HUES6 (cell line): Measurements from ENCODE around the gene GLB1L.
"Not testable (repeated sequence)": the region's sequence is repeated elsewhere in the genome, so short reads cannot be mapped to it uniquely, and the experiment has no call there.

Experiments
- H3K27ac ChIP-seq: 2 replicates; pipeline ENCODE4 v1.7.0; 2013; ENCODE audit warnings: low read depth, mild to moderate bottlenecking, low read length, inconsistent platforms
- H3K27me3 ChIP-seq: 2 replicates; pipeline ENCODE4 v1.6.1; 2013; ENCODE audit warnings: low read length; ENCODE audit not compliant: control insufficient read depth, insufficient read depth
- H3K36me3 ChIP-seq: 2 replicates; pipeline ENCODE4 v1.6.1; 2013; ENCODE audit warnings: low read length; ENCODE audit not compliant: control insufficient read depth, insufficient read depth
- H3K4me1 ChIP-seq: 2 replicates; pipeline ENCODE4 v1.6.1; 2013; ENCODE audit warnings: low read length; ENCODE audit not compliant: control insufficient read depth, insufficient read depth
- H3K4me3 ChIP-seq: 2 replicates; pipeline ENCODE4 v1.5.1; 2013; ENCODE audit warnings: low read depth, low read length
- H3K9ac ChIP-seq: one replicate; pipeline ENCODE4 v1.6.1; 2013; ENCODE audit warnings: mild to moderate bottlenecking, low read length
- H3K9me3 ChIP-seq: 2 replicates; pipeline ENCODE4 v1.6.1; 2013; ENCODE audit warnings: low read depth, low read length; ENCODE audit not compliant: control insufficient read depth, insufficient read depth

Gene GLB1L

GRCh38 chr2:219269362-219270054 lies 24.3 kb upstream of the GLB1L start:
- H3K4me3 ChIP-seq = no peak overlapping the region
- no peaks in the 10 kb centered on the region for H3K9me3 ChIP-seq
- H3K36me3 ChIP-seq = no peaks in the 10 kb centered on the region
- H3K27me3 ChIP-seq = peaks cover 22% of the 10 kb centered on the region
- no peak overlapping the region for H3K9ac ChIP-seq
- no peak overlapping the region for H3K27ac ChIP-seq
- H3K4me1 ChIP-seq = peaks cover 7% of the 10 kb centered on the region

DNA sequence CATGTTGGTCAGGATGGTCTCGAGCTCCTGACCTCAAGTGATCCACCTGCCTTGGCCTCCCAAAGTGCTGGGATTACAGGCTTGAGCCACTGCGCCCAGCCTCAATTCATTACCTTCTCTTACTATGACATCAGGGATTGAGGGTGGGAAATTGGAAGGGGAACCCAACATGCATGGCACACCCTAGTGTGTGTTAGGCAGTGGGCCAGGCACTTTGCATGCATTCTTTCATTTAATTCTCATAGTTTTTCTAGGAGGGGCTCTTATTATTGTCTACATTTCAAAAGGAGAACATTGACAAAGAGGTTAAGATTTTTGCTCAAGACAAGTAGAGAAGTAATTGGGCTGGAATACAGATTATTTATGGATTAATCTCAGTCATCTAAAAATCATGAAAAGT lies 23.1 kb upstream of the GLB1L start:
- no peak overlapping the region for H3K9ac ChIP-seq
- H3K9me3 ChIP-seq = no peaks in the 10 kb centered on the region
- no peak overlapping the region for H3K27ac ChIP-seq
- H3K36me3 ChIP-seq = no peaks in the 10 kb centered on the region
- H3K4me1 ChIP-seq = no peaks in the 10 kb centered on the region
- peaks cover 24% of the 10 kb centered on the region for H3K27me3 ChIP-seq
- H3K4me3 ChIP-seq = no peak overlapping the region

GRCh38 chr2:219266886-219267285 lies 21.6 kb upstream of the GLB1L start:
- Histone ChIP-seq H3K27me3 (peaks cover 27% of the 10 kb centered on the region), H3K27ac (no peak overlapping the region), H3K4me3 (no peak overlapping the region), H3K9me3 (no peaks in the 10 kb centered on the region), H3K9ac (no peak overlapping the region), H3K4me1 (no peaks in the 10 kb centered on the region), H3K36me3 (no peaks in the 10 kb centered on the region)

- Histone ChIP-seq H3K27me3 (peaks cover 34% of the 10 kb centered on the region), H3K9ac (no peak overlapping the region), H3K9me3 (no peaks in the 10 kb centered on the region), H3K4me3 (no peak overlapping the region), H3K27ac (no peak overlapping the region), H3K4me1 (no peaks in the 10 kb centered on the region), H3K36me3 (no peaks in the 10 kb centered on the region)
Measured at GRCh38 chr2:219266232-219266631, 21.0 kb upstream of the GLB1L start.

GRCh38 chr2:219261024-219261855 lies 16.0 kb upstream of the GLB1L start:
- Histone ChIP-seq H3K36me3 (no peaks in the 10 kb centered on the region), H3K27me3 (peaks cover 43% of the 10 kb centered on the region), H3K9ac (no peak overlapping the region), H3K9me3 (no peaks in the 10 kb centered on the region), H3K4me3 (no peak overlapping the region), H3K27ac (no peak overlapping the region), H3K4me1 (no peaks in the 10 kb centered on the region)

- H3K9ac ChIP-seq, H3K36me3 ChIP-seq, H3K4me1 ChIP-seq, H3K4me3 ChIP-seq, H3K27ac ChIP-seq, H3K9me3 ChIP-seq: not testable (repeated sequence)
- H3K27me3 ChIP-seq = peaks cover 59% of the 10 kb centered on the region
Measured at GRCh38 chr2:219258942-219259341, 13.7 kb upstream of the GLB1L start.

- Histone ChIP-seq H3K36me3 (peaks cover 6% of the 10 kb centered on the region), H3K4me3 (peak overlapping the region; percentile 73), H3K27me3 (peaks cover 75% of the 10 kb centered on the region), H3K27ac (no peak overlapping the region), H3K9ac (no peak overlapping the region), H3K9me3 (no peaks in the 10 kb centered on the region), H3K4me1 (peaks cover 12% of the 10 kb centered on the region)
Measured at GRCh38 chr2:219254590-219255201, 9.5 kb upstream of the GLB1L start.

- Histone ChIP-seq H3K4me1 (peaks cover 19% of the 10 kb centered on the region), H3K27me3 (peaks cover 69% of the 10 kb centered on the region), H3K36me3 (peaks cover 6% of the 10 kb centered on the region), H3K9ac (peak within 1 kb of the TSS; percentile 1), H3K27ac (no peak within 1 kb of the TSS), H3K4me3 (peak within 1 kb of the TSS; percentile 73), H3K9me3 (no peaks in the 10 kb centered on the region)
Measured at GRCh38 chr2:219253753-219254589, 8.7 kb upstream of the GLB1L start, which contains the start of gene TUBA4A. Gene TUBA4A (minus strand): TSS chr2:219253918. CDS start chr2:219253858, 60 bp downstream.

- H3K4me1 ChIP-seq = peaks cover 21% of the 10 kb centered on the region
- H3K27ac ChIP-seq = no peak within 1 kb of the TSS
- peaks cover 65% of the 10 kb centered on the region for H3K27me3 ChIP-seq
Measured at GRCh38 chr2:219252900-219253752, 7.9 kb upstream of the GLB1L start, which contains the start of gene TUBA4B. Gene TUBA4B (plus strand): TSS chr2:219253243. CDS start chr2:219253408, 165 bp downstream.

DNA sequence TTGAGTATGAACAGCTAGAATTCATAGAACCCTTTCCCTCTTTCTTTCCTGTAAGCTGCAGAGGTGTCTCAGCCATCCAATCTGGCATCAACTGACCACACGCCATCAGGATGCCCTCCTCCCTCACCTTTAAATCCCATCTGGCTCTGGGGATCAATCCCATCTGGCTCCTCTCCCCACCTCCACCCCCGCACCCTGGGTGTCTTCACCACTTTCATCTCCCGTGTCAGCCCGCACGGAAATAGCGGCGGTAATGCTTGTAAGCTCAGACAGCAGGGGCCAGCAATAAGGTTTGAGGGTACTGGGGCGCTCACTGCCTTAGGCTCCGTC lies 7.3 kb upstream of the GLB1L start:
- Histone ChIP-seq H3K9me3 (no peaks in the 10 kb centered on the region), H3K27ac (no peak overlapping the region), H3K9ac (peak overlapping the region; percentile 1), H3K4me3 (peak overlapping the region; percentile 73), H3K36me3 (peaks cover 17% of the 10 kb centered on the region), H3K4me1 (peaks cover 21% of the 10 kb centered on the region), H3K27me3 (peaks cover 65% of the 10 kb centered on the region)

More at GRCh38 chr2:219252900-219253752, 7.9 kb upstream of the GLB1L start, which contains the start of gene TUBA4B:
- Histone ChIP-seq H3K36me3 (peaks cover 11% of the 10 kb centered on the region), H3K4me3 (peak within 1 kb of the TSS; percentile 73), H3K9ac (peak within 1 kb of the TSS; percentile 1), H3K9me3 (no peaks in the 10 kb centered on the region)
